Adrenal gland (tissue), 12 donors: ENCODE data around the gene POLK. TPM values are rescaled to one million over a fixed set of nuclear protein-coding genes. Genes with fewer than 3 reads are reported as not detected.

Experiments used
- DNase-seq, 7 donors: peaks; one replicate each; pipeline ENCODE4 v3.0.0-alpha.2; 2019 to 2020
- H3K27ac ChIP-seq, 5 donors: fragments of 200-600 bp; sonication (generic) in 4 of 5; 1 replicate in 3 of 5; 2 replicates in 2 of 5; pipeline versions ENCODE4 v1.5.1 to v1.8.0; 2016 to 2020; ENCODE audit warnings: mild to moderate bottlenecking in 1 of 5
- H3K27me3 ChIP-seq: fragments of 200-600 bp; 2 replicates; pipeline ENCODE4 v1.8.0; 2021
- H3K36me3 ChIP-seq, 2 donors: fragments of 200-600 bp; replicated peaks in 1 of 2; 1 replicate in 1 of 2; 2 replicates in 1 of 2; pipeline versions ENCODE4 v1.5.1 to v1.8.0; 2018 to 2022
- H3K4me1 ChIP-seq, 2 donors: fragments of 200-600 bp; replicated peaks in 1 of 2; 1 replicate in 1 of 2; 2 replicates in 1 of 2; pipeline versions ENCODE4 v1.5.1 to v1.8.0; 2018 to 2021
- H3K4me3 ChIP-seq, 4 donors: fragments of 200-600 bp; sonication (generic) in 3 of 4; one replicate each; pipeline ENCODE4 v1.5.1; 2016 to 2018
- H3K9me3 ChIP-seq, 3 donors: fragments of 200-600 bp; sonication (generic) in 1 of 3; replicated peaks in 1 of 3; 1 replicate in 2 of 3; 2 replicates in 1 of 3; pipeline versions ENCODE4 v1.5.1 to v1.8.0; 2016 to 2021
- CTCF ChIP-seq, 6 experiments: fragments of 450-650 bp in 4 of 6; fragments of 200-600 bp in 2 of 6; sonication (generic) in 1 of 6; IDR thresholded peaks; 1 replicate in 5 of 6; 2 replicates in 1 of 6; pipeline versions ENCODE4 v1.5.1 to v1.8.0; 2016 to 2021; ENCODE audit warnings: antibody characterized with exemption in 6 of 6, mild to moderate bottlenecking in 2 of 6, moderate library complexity in 1 of 6
- POLR2A ChIP-seq, 2 donors: fragments of 450-650 bp; IDR thresholded peaks; one replicate each; pipeline ENCODE4 v1.6.1; 2017; ENCODE audit warnings: antibody characterized with exemption in 2 of 2, mild to moderate bottlenecking in 2 of 2, moderate library complexity in 1 of 2
- WGBS, 4 donors: extraction: QIAGEN DNeasy Blood & Tissue Kit in 2 of 4; methylation state at CpG; one replicate each; pipeline versions ENCODE4 v1.1.5 to v1.1.7; 2013 to 2017; 5-methylcytosine and 5-hydroxymethylcytosine counted together
- intact Hi-C, 2 donors: fragments of 100-400 bp; cut with DNase I; formaldehyde crosslinking; loops; one replicate each; pipeline versions ENCODE4 v1.14.1 to v1.15.0; 2022 to 2023
- polyA plus RNA-seq, 3 donors: library from polyadenylated mRNA; stranded (reverse); fragments of 200-250 nt in 2 of 3; fragments of 350-450 nt in 1 of 3; fragmentation: Illumina TruSeq in 1 of 3; extraction: RNeasy Lipid Tissue Mini Kit (QIAGEN cat#74804) in 1 of 3; gene quantifications; one replicate each; pipeline ENCODE4 v1.2.3, GENCODE V29; 2013 to 2014
- total RNA-seq, 9 donors: library from RNA; depleted of rRNA in 4 of 9; stranded (reverse); fragments of >200 nt in 4 of 9; fragments of 120-200 nt in 1 of 9; fragmentation: NEBNext Ultra II Directional in 1 of 9; extraction: Animal tissue kit (Norgen Biotek cat#: 25700) in 1 of 9; gene quantifications; one replicate each; pipeline versions ENCODE4 v1.1.0 to v1.2.4, GENCODE V29; 2013 to 2023
- donor health status: healthy with polysubstance abuse.
- donor health status: Bipolar disorder and iron deficiency.
- donor health status: DM: yes; HTN: yes; CAD: no.
- donor health status: DM: no; HTN: no; CAD: no.
- donor health status: DM: no; HTN: no; CAD: no.
- donor health status: DM: yes; HTN: yes; CAD: no.

POLK gene
- total and polyA plus RNA-seq, 12 donors, result 6.9 to 63.6 (median 36.5) TPM

GRCh38 chr5:75566710-75567309 lies 55.1 kb downstream of the POLK start:
- peak overlapping the region in 1 of 4 donors; percentile 18 for H3K4me3 ChIP-seq

GRCh38 chr5:75567710-75568109 lies 56.0 kb downstream of the POLK start:
- 29 to 47% (median 38%) methylated on average over 2 of the region's 2 CpGs for WGBS, 4 donors
- Histone ChIP-seq H3K9me3 (peaks cover 0 to 4% (median 0%) of the 10 kb centered on the region in 3 donors), H3K27me3 (no peaks in the 10 kb centered on the region), H3K4me3 (no peak overlapping the region), H3K4me1 (peaks cover 13 to 40% of the 10 kb centered on the region in 2 donors), H3K36me3 (no peaks in the 10 kb centered on the region), H3K27ac (peak overlapping the region in 4 of 5 donors; percentile 26 to 84 (median 64))
- TF ChIP-seq CTCF (IDR thresholded peaks at IDR 0.05) (no peak), POLR2A (IDR thresholded peaks at IDR 0.05) (no peak)
- intact Hi-C loops, result no loop called here
- no peak for DNase-seq

More at GRCh38 chr5:75566710-75567309, 55.1 kb downstream of the POLK start:
- intact Hi-C loops, result no loop called here
- TF ChIP-seq POLR2A (IDR thresholded peaks at IDR 0.05) (peak in 1 of 2 donors; percentile 7), CTCF (IDR thresholded peaks at IDR 0.05) (no peak)
- peak overlapping the region in 4 of 5 donors; percentile 26 to 84 (median 80) for H3K27ac ChIP-seq
- no peaks in the 10 kb centered on the region for H3K36me3 ChIP-seq
- peaks cover 13 to 40% of the 10 kb centered on the region in 2 donors for H3K4me1 ChIP-seq
- DNase-seq, result peak in 4 of 7 donors; percentile 16 to 38 (median 30)
- no peaks in the 10 kb centered on the region for H3K27me3 ChIP-seq
- WGBS, 4 donors, result 25 to 44% (median 38%) methylated on average over 5 to 6 of the region's 6 CpGs
- H3K9me3 ChIP-seq, result peaks cover 0 to 4% (median 0%) of the 10 kb centered on the region in 3 donors

- Histone ChIP-seq H3K27ac (peak overlapping the region in 2 of 5 donors; percentile 72 to 84), H3K4me1 (peaks cover 13 to 40% of the 10 kb centered on the region in 2 donors), H3K27me3 (no peaks in the 10 kb centered on the region), H3K4me3 (no peak overlapping the region), H3K36me3 (no peaks in the 10 kb centered on the region), H3K9me3 (peaks cover 0 to 3% (median 0%) of the 10 kb centered on the region in 3 donors)
- intact Hi-C loops, result no loop called here
- DNase-seq, result no peak
- 86 to 99% (median 89%) methylated on average over 2 of the region's 2 CpGs for WGBS, 4 donors
- TF ChIP-seq CTCF (IDR thresholded peaks at IDR 0.05) (no peak), POLR2A (IDR thresholded peaks at IDR 0.05) (no peak)
Measured at GRCh38 chr5:75568202-75568601, 56.5 kb downstream of the POLK start.

DNA sequence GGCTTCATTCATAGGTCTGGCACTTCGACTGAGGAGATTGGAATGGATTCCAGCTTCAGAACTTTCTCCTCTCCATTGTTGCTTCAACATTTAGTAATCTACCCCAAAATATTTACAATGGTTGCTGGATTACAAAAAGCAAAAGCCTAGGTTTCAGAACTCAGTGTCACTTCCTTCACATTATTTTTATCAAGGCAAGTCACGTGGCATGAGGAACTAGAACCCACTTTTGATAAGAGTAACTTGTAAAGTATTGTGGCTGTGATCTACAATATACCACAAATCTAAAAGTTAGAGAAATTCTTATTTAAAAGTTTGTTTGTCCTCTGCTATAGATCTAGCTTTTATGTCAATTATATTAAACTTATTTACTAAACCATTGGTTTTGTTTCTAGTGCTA lies 59.9 kb downstream of the POLK start:
- H3K4me3 ChIP-seq, result no peak overlapping the region
- intact Hi-C loops, result no loop called here
- H3K27me3 ChIP-seq, result no peaks in the 10 kb centered on the region
- TF ChIP-seq CTCF (IDR thresholded peaks at IDR 0.05) (no peak), POLR2A (IDR thresholded peaks at IDR 0.05) (no peak)
- DNase-seq, result no peak
- H3K4me1 ChIP-seq, result peaks cover 10 to 49% of the 10 kb centered on the region in 2 donors
- H3K9me3 ChIP-seq, result peaks cover 0 to 6% (median 0%) of the 10 kb centered on the region in 3 donors
- H3K27ac ChIP-seq, result no peak overlapping the region
- H3K36me3 ChIP-seq, result no peaks in the 10 kb centered on the region
- WGBS, 4 donors, result 70 to 84% (median 75%) methylated on average over 2 of the region's 2 CpGs
